Osteoblast (primary cell): Measurements from ENCODE around the gene VOPP1. TPM values are rescaled to one million over a fixed set of nuclear protein-coding genes. Genes with fewer than 3 reads are reported as not detected.
A peak's percentile ranks its signal among the peaks of the same experiment; 100 is the strongest.

Experiments used
- DNase-seq: peaks from one replicate; pipeline ENCODE4 v3.0.0; 2011; ENCODE audit warnings: low spot score, mixed read lengths; ENCODE audit not compliant: insufficient read length; ENCODE audit errors: missing footprints
- H2AFZ ChIP-seq: 2 replicates; pipeline ENCODE4 v1.6.0; 2011; ENCODE audit warnings: mild to moderate bottlenecking, low read length
- H3K27ac ChIP-seq: 2 replicates; pipeline ENCODE4 v1.5.1; 2011; ENCODE audit warnings: mild to moderate bottlenecking, low read depth, low read length, moderate library complexity
- H3K27me3 ChIP-seq: 2 replicates; pipeline ENCODE4 v1.6.0; 2012; ENCODE audit warnings: mild to moderate bottlenecking, control low read depth, inconsistent platforms, low read length, moderate library complexity; ENCODE audit not compliant: insufficient read depth
- H3K36me3 ChIP-seq: 2 replicates; pipeline ENCODE4 v1.5.1; 2011; ENCODE audit warnings: mild to moderate bottlenecking, low read length, control low read depth, moderate library complexity; ENCODE audit not compliant: insufficient read depth
- H3K4me1 ChIP-seq: 2 replicates; pipeline ENCODE4 v1.5.1; 2011; ENCODE audit warnings: mild to moderate bottlenecking, low read length, control low read depth, moderate library complexity; ENCODE audit not compliant: insufficient read depth
- H3K4me2 ChIP-seq: 2 replicates; pipeline ENCODE4 v1.6.0; 2011; ENCODE audit warnings: mild to moderate bottlenecking, low read length; ENCODE audit not compliant: insufficient read depth
- H3K4me3 ChIP-seq: fragments of 200-600 bp; sonication (generic); 3 replicates; pipeline ENCODE4 v1.5.1; 2012; ENCODE audit warnings: mild to moderate bottlenecking, low read length, inconsistent platforms; ENCODE audit not compliant: insufficient read depth
- H3K79me2 ChIP-seq: 2 replicates; pipeline ENCODE4 v1.6.0; 2012; ENCODE audit warnings: mild to moderate bottlenecking, low read length, control low read depth, inconsistent platforms; ENCODE audit not compliant: insufficient read depth
- H3K9me3 ChIP-seq: 2 replicates; pipeline ENCODE4 v1.5.1; 2011; ENCODE audit warnings: low read depth, low read length, control low read depth
- H4K20me1 ChIP-seq: 2 replicates; pipeline ENCODE4 v1.6.0; 2012; ENCODE audit warnings: mild to moderate bottlenecking, low read length, control low read depth; ENCODE audit not compliant: insufficient read depth
- CTCF ChIP-seq: IDR thresholded peaks from 2 replicates; pipeline ENCODE4 v1.5.1; 2011; ENCODE audit warnings: mild to moderate bottlenecking, low read depth, low read length, moderate library complexity; ENCODE audit errors: extremely low read depth
- total RNA-seq: library from RNA; depleted of rRNA; stranded (reverse); fragments of >200 nt; gene quantifications from 2 replicates; pipeline ENCODE4 v1.2.3, GENCODE V29; 2012

VOPP1 gene
- total RNA-seq, 1 donor, result 74.6 TPM

- H3K27ac ChIP-seq, result no peak overlapping the region
- H3K4me3 ChIP-seq, result no peak overlapping the region
- H3K36me3 ChIP-seq, result no peaks in the 10 kb centered on the region
- DNase-seq, result no peak
- TF ChIP-seq CTCF, result no peak
- peaks cover 96% of the 10 kb centered on the region for H3K79me2 ChIP-seq
- no peak overlapping the region for H2AFZ ChIP-seq
- no peaks in the 10 kb centered on the region for H3K27me3 ChIP-seq
- no peaks in the 10 kb centered on the region for H3K9me3 ChIP-seq
- H4K20me1 ChIP-seq, result peaks cover 78% of the 10 kb centered on the region
- peaks cover 12% of the 10 kb centered on the region for H3K4me1 ChIP-seq
- H3K4me2 ChIP-seq, result no peak overlapping the region
Measured at GRCh38 chr7:55554038-55554437, 18.3 kb downstream of the VOPP1 start.

- Histone ChIP-seq H3K4me3 (no peak overlapping the region), H3K79me2 (peaks cover 96% of the 10 kb centered on the region), H3K36me3 (no peaks in the 10 kb centered on the region), H3K4me1 (peaks cover 12% of the 10 kb centered on the region), H3K9me3 (no peaks in the 10 kb centered on the region), H3K27me3 (no peaks in the 10 kb centered on the region), H2AFZ (no peak overlapping the region), H3K4me2 (peak overlapping the region; percentile 29), H4K20me1 (peaks cover 78% of the 10 kb centered on the region), H3K27ac (peak overlapping the region; percentile 5)
- no peak for TF ChIP-seq CTCF
- no peak for DNase-seq
Measured at GRCh38 chr7:55553024-55553345, 19.3 kb downstream of the VOPP1 start.

- Histone ChIP-seq H3K79me2 (peaks cover 96% of the 10 kb centered on the region), H3K36me3 (no peaks in the 10 kb centered on the region), H3K4me1 (peaks cover 14% of the 10 kb centered on the region), H3K9me3 (no peaks in the 10 kb centered on the region), H2AFZ (no peak overlapping the region), H4K20me1 (peaks cover 78% of the 10 kb centered on the region), H3K27ac (peak overlapping the region; percentile 5), H3K4me2 (peak overlapping the region; percentile 29), H3K4me3 (no peak overlapping the region), H3K27me3 (no peaks in the 10 kb centered on the region)
- peak; percentile 89 for DNase-seq
- no peak for TF ChIP-seq CTCF
Measured at GRCh38 chr7:55552320-55553023, 19.8 kb downstream of the VOPP1 start.

GRCh38 chr7:55550841-55551537, 21.3 kb downstream of the VOPP1 start:
- no peaks in the 10 kb centered on the region for H3K27me3 ChIP-seq
- H3K9me3 ChIP-seq, result no peaks in the 10 kb centered on the region
- H4K20me1 ChIP-seq, result peaks cover 74% of the 10 kb centered on the region
- DNase-seq, result no peak
- no peaks in the 10 kb centered on the region for H3K36me3 ChIP-seq
- peaks cover 96% of the 10 kb centered on the region for H3K79me2 ChIP-seq
- H3K4me2 ChIP-seq, result no peak overlapping the region
- no peak overlapping the region for H3K4me3 ChIP-seq
- H2AFZ ChIP-seq, result no peak overlapping the region
- H3K4me1 ChIP-seq, result peaks cover 28% of the 10 kb centered on the region
- no peak for TF ChIP-seq CTCF
- no peak overlapping the region for H3K27ac ChIP-seq
